GM06990 (cell line): ENCODE data around the gene KRT79.

Experiments used
- DNase-seq: peaks from one replicate; pipeline ENCODE4 v3.0.0-alpha.2; 2011; ENCODE audit not compliant: insufficient read length; ENCODE audit errors: extremely low read depth
- H3K27me3 ChIP-seq: replicated peaks from 2 replicates; pipeline ENCODE4 v1.6.0; 2011; ENCODE audit warnings: low read length; ENCODE audit not compliant: control insufficient read depth, insufficient read depth
- H3K36me3 ChIP-seq: 2 replicates; pipeline ENCODE4 v1.5.1; 2011; ENCODE audit warnings: low read length; ENCODE audit not compliant: control insufficient read depth, insufficient read depth
- H3K4me3 ChIP-seq: replicated peaks from 2 replicates; pipeline ENCODE4 v1.5.1; 2011; ENCODE audit warnings: low read depth, mild to moderate bottlenecking, control low read depth, low read length
- CTCF ChIP-seq: IDR thresholded peaks from 2 replicates; pipeline ENCODE4 v1.5.1; 2011; ENCODE audit warnings: low read length, control low read depth, mild to moderate bottlenecking, inconsistent platforms; ENCODE audit not compliant: insufficient read depth, poor library complexity, severe bottlenecking

Gene KRT79

DNA sequence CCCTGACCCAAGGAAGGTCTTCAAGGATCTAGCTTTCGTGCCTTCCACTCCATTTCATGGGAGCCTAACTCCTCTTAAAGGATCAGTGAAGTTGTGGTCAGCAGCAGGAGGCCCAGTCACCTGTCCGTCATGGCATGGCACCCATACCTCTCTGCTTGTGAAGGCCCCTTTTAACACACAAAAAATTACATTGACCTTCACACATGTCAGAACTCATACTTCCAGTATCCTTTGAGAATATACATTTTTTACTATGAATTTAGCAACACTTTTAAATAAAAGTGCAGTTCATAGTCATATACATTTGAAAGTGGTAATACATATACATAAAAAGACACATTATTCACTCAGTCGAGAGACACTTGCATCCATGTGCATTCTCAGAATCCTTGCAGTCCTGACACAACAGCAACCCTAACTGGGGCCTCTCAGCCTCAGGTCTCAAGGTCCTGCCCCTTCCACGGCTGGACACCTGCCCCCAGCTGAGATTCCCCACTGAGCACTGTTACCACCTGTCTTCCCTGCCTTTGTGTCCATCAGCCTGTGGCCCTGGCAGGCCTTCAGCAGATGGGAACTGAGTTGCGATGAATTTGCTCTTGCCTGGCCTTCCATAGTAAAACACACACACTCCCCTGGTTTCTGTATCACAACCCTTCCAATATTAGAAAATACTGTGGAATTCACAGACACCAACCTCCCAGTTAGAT is 34.5 kb downstream of the KRT79 start:
- H3K4me3 ChIP-seq: no peak overlapping the region
- no peaks in the 10 kb centered on the region for H3K36me3 ChIP-seq
- no peaks in the 10 kb centered on the region; the same call in none of the 2 replicates for H3K27me3 ChIP-seq
- no peak for DNase-seq
- TF ChIP-seq CTCF: no peak

DNA sequence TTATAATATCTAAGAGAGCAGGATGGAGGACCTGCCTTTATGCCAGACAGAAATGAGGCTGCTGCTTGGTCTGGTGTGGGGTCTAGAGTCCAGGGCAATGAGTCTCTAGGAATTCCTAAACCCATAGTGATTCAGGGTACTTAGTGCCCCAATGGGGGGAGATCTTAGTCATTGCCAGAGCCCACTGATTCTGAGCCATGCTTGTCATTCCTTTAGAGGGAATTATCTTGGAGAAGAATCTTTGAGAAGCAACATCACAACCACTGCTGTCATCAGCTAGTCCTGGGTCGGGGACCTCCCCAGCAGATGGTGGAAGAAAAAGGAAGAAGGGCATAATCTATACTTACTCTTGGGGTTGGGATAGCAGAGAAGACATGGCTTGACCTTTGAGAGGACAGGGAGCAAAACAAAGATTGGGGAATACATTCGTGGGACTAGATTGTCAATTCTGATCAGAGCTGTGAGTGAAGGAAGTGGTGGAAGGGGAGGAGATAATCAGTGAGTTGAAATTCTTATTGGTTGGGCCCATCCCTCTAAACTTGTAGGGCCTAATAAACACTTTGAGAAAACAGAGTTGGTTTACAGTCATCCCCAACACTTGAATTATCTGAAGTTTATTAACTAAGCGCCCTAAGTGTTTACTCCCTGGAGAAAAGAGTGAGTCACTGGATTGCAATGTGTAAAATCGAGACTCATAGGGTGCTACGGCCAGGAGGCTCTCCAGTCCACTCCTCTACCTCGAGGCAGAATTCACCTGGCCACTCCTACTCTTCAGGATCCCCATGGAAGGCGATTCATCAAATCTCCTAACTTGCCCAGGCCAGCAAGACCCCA is 35.2 kb downstream of the KRT79 start:
- Histone ChIP-seq H3K27me3 (no peaks in the 10 kb centered on the region; the same call in none of the 2 replicates), H3K4me3 (no peak overlapping the region), H3K36me3 (no peaks in the 10 kb centered on the region)
- no peak for DNase-seq
- no peak for TF ChIP-seq CTCF

DNA sequence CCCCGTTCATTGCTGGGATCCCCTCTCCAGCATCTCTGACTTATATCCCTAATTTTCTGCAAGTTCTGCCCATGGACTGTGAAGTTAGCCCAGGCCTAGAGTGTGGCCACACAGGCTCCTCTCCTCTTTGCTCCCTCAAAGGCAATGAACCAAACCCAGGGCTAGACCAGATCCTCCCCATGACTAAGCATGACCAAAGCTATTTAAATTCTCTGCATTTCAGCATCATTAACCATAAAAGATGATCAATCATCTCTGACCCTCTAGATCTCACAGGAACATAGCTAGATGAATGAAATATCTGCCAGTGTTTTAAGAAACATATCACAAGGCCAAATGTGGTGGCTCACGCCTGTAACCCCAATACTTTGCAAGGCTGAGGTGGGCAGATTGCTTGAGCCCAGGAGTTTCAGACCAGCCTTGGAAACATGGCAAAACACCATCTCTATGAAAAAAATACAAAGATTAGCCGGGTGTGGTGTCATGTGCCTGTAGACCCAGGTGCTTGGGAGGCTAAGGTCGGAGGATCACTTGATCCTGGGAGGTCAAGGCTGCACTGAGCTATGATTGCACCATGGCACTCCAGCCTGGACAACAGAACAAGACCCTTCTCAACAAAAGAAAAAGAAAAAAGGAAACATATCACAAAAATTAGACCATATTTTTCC is 36.0 kb downstream of the KRT79 start:
- no peaks in the 10 kb centered on the region; the same call in none of the 2 replicates for H3K27me3 ChIP-seq
- no peak overlapping the region for H3K4me3 ChIP-seq
- no peaks in the 10 kb centered on the region for H3K36me3 ChIP-seq
- no peak for TF ChIP-seq CTCF
- DNase-seq: no peak

DNA sequence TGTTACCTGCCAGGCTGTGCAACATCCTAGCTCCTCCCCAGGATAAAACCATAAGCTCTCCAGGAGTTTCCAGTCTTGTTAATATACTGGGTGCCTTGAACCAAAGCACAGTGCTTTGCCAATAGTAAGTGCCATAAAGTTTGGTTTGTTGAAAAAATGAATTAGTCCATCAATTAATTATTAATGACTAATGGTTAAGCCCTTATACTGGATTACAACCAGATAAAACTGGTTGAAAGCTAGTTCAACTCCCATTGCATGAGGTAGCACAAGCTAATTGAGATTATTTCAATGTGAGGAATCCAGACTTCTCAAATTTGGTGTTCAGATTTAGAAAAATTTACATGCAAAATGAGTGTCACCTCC is 36.6 kb downstream of the KRT79 start:
- no peak for TF ChIP-seq CTCF
- Histone ChIP-seq H3K27me3 (no peaks in the 10 kb centered on the region; the same call in none of the 2 replicates), H3K4me3 (no peak overlapping the region), H3K36me3 (no peaks in the 10 kb centered on the region)
- no peak for DNase-seq

- Histone ChIP-seq H3K36me3 (no peaks in the 10 kb centered on the region), H3K4me3 (no peak overlapping the region), H3K27me3 (no peaks in the 10 kb centered on the region; the same call in none of the 2 replicates)
- DNase-seq: no peak
- no peak for TF ChIP-seq CTCF
Measured at GRCh38 chr12:52796839-52797528, 37.1 kb downstream of the KRT79 start.
